Endothelial cell of umbilical vein (primary cell): ENCODE data around the gene ZNF311.

Source experiments
- CTCF ChIP-seq, 2 donors: IDR thresholded peaks; 1 replicate in 1 of 2; 2 replicates in 1 of 2; pipeline ENCODE4 v1.5.1; 2011; ENCODE audit warnings: low read length in 2 of 2, mild to moderate bottlenecking in 2 of 2, moderate library complexity in 2 of 2, control low read depth in 1 of 2, inconsistent platforms in 1 of 2, low read depth in 1 of 2; ENCODE audit not compliant: insufficient read depth in 1 of 2; ENCODE audit errors: extremely low read depth in 1 of 2
- EZH2 ChIP-seq: IDR thresholded peaks from 2 replicates; pipeline ENCODE4 v1.6.1; 2012; ENCODE audit warnings: borderline replicate concordance, low read depth, mild to moderate bottlenecking, moderate library complexity, low read length, inconsistent platforms; ENCODE audit not compliant: severe bottlenecking
- FOS ChIP-seq: IDR thresholded peaks from 2 replicates; pipeline ENCODE4 v1.6.1; 2011; ENCODE audit warnings: mild to moderate bottlenecking, low read length, moderate library complexity, borderline replicate concordance; ENCODE audit not compliant: insufficient read depth
- GATA2 ChIP-seq: IDR thresholded peaks from 2 replicates; pipeline ENCODE4 v1.7.0; 2011; ENCODE audit warnings: low read depth, mild to moderate bottlenecking, moderate library complexity, mixed read lengths, low read length; ENCODE audit not compliant: insufficient read length, insufficient read depth
- JUN ChIP-seq: IDR thresholded peaks from 2 replicates; pipeline ENCODE4 v1.6.1; 2011; ENCODE audit warnings: borderline replicate concordance, low read depth; ENCODE audit not compliant: insufficient read length, insufficient read depth
- MAX ChIP-seq: IDR thresholded peaks from 2 replicates; pipeline ENCODE4 v1.6.1; 2011; ENCODE audit not compliant: insufficient read depth, insufficient read length
- MYC ChIP-seq: IDR thresholded peaks from one replicate; pipeline ENCODE4 v1.6.1; 2011; ENCODE audit warnings: mild to moderate bottlenecking, low read depth, low read length
- POLR2A ChIP-seq: IDR thresholded peaks from 2 replicates; pipeline ENCODE4 v1.6.1; 2012; ENCODE audit warnings: low read depth, mild to moderate bottlenecking, control low read depth, low read length
- POLR2AphosphoS5 ChIP-seq: IDR thresholded peaks from 2 replicates; pipeline ENCODE4 v1.6.1; 2012; ENCODE audit warnings: low read depth, mild to moderate bottlenecking, control low read depth, low read length, moderate library complexity; ENCODE audit not compliant: insufficient read depth

GRCh38 chr6:29035951-29036350 lies 30.8 kb upstream of the ZNF311 start:
- TF ChIP-seq POLR2AphosphoS5 (no peak), CTCF (IDR thresholded peaks at IDR 0.05; ENCODE audit: extremely low read depth in 1 of 2, insufficient read depth in 1 of 2, low read depth in 1 of 2, low read length in 2 of 2) (no peak), POLR2A (no peak), EZH2 (no peak), MAX (no peak), MYC (no peak), JUN (no peak), GATA2 (no peak), FOS (no peak)
